HG02852 (cell line): ENCODE measurements around the gene ABCC9.
"Not testable (repeated sequence)": the region's sequence is repeated elsewhere in the genome, so short reads cannot be mapped to it uniquely, and the experiment has no call there.

ENCODE experiments used
- ATAC-seq: cut with Tn5 transposase; IDR thresholded peaks from one replicate; pipeline ENCODE4 v1.9.1; 2021; ENCODE audit warnings: mild to moderate bottlenecking, moderate library complexity; ENCODE audit not compliant: unreplicated experiment

Gene ABCC9

GRCh38 chr12:21819678-21820077 lies 121.5 kb downstream of the ABCC9 start:
- ATAC-seq, result no peak

- no peak for ATAC-seq
Observed at GRCh38 chr12:21819236-21819635, 122.0 kb downstream of the ABCC9 start.

GRCh38 chr12:21818627-21819026 lies 122.6 kb downstream of the ABCC9 start:
- ATAC-seq, result no peak

- no peak for ATAC-seq
Observed at GRCh38 chr12:21815306-21816062, 125.7 kb downstream of the ABCC9 start.

GRCh38 chr12:21814814-21815213 lies 126.4 kb downstream of the ABCC9 start:
- no peak for ATAC-seq

GRCh38 chr12:21814327-21814726 lies 126.9 kb downstream of the ABCC9 start:
- ATAC-seq, result no peak

- ATAC-seq, result no peak
Observed at GRCh38 chr12:21813751-21814150, 127.5 kb downstream of the ABCC9 start.

GRCh38 chr12:21813125-21813524 lies 128.1 kb downstream of the ABCC9 start:
- no peak for ATAC-seq

GRCh38 chr12:21812340-21812739 lies 128.9 kb downstream of the ABCC9 start:
- ATAC-seq, result not testable (repeated sequence)

GRCh38 chr12:21809100-21809499 lies 132.1 kb downstream of the ABCC9 start:
- no peak for ATAC-seq

GRCh38 chr12:21806255-21806654 lies 135.0 kb downstream of the ABCC9 start:
- ATAC-seq, result no peak

- ATAC-seq, result no peak
Observed at GRCh38 chr12:21801522-21802288, 139.5 kb downstream of the ABCC9 start.

GRCh38 chr12:21800011-21800410 lies 141.2 kb downstream of the ABCC9 start:
- ATAC-seq, result no peak

- ATAC-seq, result no peak
Observed at GRCh38 chr12:21797539-21797938, 143.7 kb downstream of the ABCC9 start.

- ATAC-seq, result no peak
Observed at GRCh38 chr12:21795648-21796328, 145.4 kb downstream of the ABCC9 start.

GRCh38 chr12:21794807-21795595 lies 146.2 kb downstream of the ABCC9 start:
- not testable (repeated sequence) for ATAC-seq

GRCh38 chr12:21789687-21790086 lies 151.5 kb downstream of the ABCC9 start:
- not testable (repeated sequence) for ATAC-seq

GRCh38 chr12:21788089-21788983 lies 152.9 kb downstream of the ABCC9 start:
- no peak for ATAC-seq

- no peak for ATAC-seq
Observed at GRCh38 chr12:21786041-21786531, 155.1 kb downstream of the ABCC9 start.

GRCh38 chr12:21782723-21783122 lies 158.5 kb downstream of the ABCC9 start:
- ATAC-seq, result not testable (repeated sequence)
